ENCODE measurements around the gene TMEM176B. TPM values are rescaled to one million over a fixed set of nuclear protein-coding genes. Genes with fewer than 3 reads are reported as not detected.

The TMEM176B gene
- total RNA-seq, 2 experiments from 2014 or later: 0.09 TPM; not detected in 1

GRCh38 chr7:150806863-150807262 is 6.7 kb upstream of the TMEM176B start:
- CTCF ChIA-PET (ENCODE audit: unreplicated experiment): no interaction called here
- no peak overlapping the region for H2AFZ ChIP-seq (ENCODE audit: low read length)
- H4K20me1 ChIP-seq (ENCODE audit: insufficient read depth, low read length): no peaks in the 10 kb centered on the region
- H3K27ac ChIP-seq (ENCODE audit: low read depth, low read length, poor library complexity, severe bottlenecking): no peak overlapping the region
- no TSS peak for BruUV-seq (replicated peaks)
- no peak for DNase-seq (ENCODE audit: low spot score)
- H3K79me2 ChIP-seq (ENCODE audit: insufficient read depth, low read depth, low read length): no peaks in the 10 kb centered on the region
- no peak overlapping the region for H3K4me3 ChIP-seq (ENCODE audit: low read depth, low read length, poor library complexity, severe bottlenecking)
- no peaks in the 10 kb centered on the region for H3K4me1 ChIP-seq (ENCODE audit: insufficient read depth, low read length, poor library complexity, severe bottlenecking)
- no peak overlapping the region for H3K4me2 ChIP-seq (ENCODE audit: low read length)
- H3K9me2 ChIP-seq (ENCODE audit: insufficient read depth, low read length): no peaks in the 10 kb centered on the region
- H3K36me3 ChIP-seq (ENCODE audit: insufficient read depth, low read length): no peaks in the 10 kb centered on the region
- intact Hi-C loops (cut with micrococcal nuclease; ENCODE audit: unreplicated experiment): no loop called here
- POLR2A ChIA-PET: no interaction called here
- no peaks in the 10 kb centered on the region for H3K9me3 ChIP-seq (ENCODE audit: low read length)
- TF ChIP-seq EZH2phosphoT487 (IDR thresholded peaks at IDR 0.05; ENCODE audit: borderline replicate concordance, low read depth, low read length) (no peak), CTCF (conservative IDR thresholded peaks at IDR 0.05; ENCODE audit: low read length) (peak; percentile 34; the same call in 1 of the 2 replicates)

- no peak for DNase-seq (ENCODE audit: low spot score)
- intact Hi-C loops (cut with micrococcal nuclease; ENCODE audit: unreplicated experiment): no loop called here
- CTCF ChIA-PET (ENCODE audit: unreplicated experiment): no interaction called here
Measured at GRCh38 chr7:150806454-150806853, 6.3 kb upstream of the TMEM176B start.

GRCh38 chr7:150805864-150806263 is 5.7 kb upstream of the TMEM176B start:
- Histone ChIP-seq H3K79me2 (ENCODE audit: insufficient read depth, low read depth, low read length) (no peaks in the 10 kb centered on the region), H3K4me1 (ENCODE audit: insufficient read depth, low read length, poor library complexity, severe bottlenecking) (no peaks in the 10 kb centered on the region), H3K4me2 (ENCODE audit: low read length) (no peak overlapping the region), H2AFZ (ENCODE audit: low read length) (no peak overlapping the region), H4K20me1 (ENCODE audit: insufficient read depth, low read length) (no peaks in the 10 kb centered on the region), H3K9me2 (ENCODE audit: insufficient read depth, low read length) (no peaks in the 10 kb centered on the region), H3K9me3 (ENCODE audit: low read length) (no peaks in the 10 kb centered on the region), H3K27ac (ENCODE audit: low read depth, low read length, poor library complexity, severe bottlenecking) (no peak overlapping the region), H3K36me3 (ENCODE audit: insufficient read depth, low read length) (no peaks in the 10 kb centered on the region), H3K4me3 (ENCODE audit: low read depth, low read length, poor library complexity, severe bottlenecking) (no peak overlapping the region)
- POLR2A ChIA-PET: no interaction called here
- DNase-seq (ENCODE audit: low spot score): no peak
- CTCF ChIA-PET (ENCODE audit: unreplicated experiment): no interaction called here
- TF ChIP-seq CTCF (conservative IDR thresholded peaks at IDR 0.05; ENCODE audit: low read length): no peak
- no peak for TF ChIP-seq EZH2phosphoT487 (IDR thresholded peaks at IDR 0.05; ENCODE audit: borderline replicate concordance, low read depth, low read length)
- intact Hi-C loops (cut with micrococcal nuclease; ENCODE audit: unreplicated experiment): no loop called here
- BruUV-seq (replicated peaks): no TSS peak

More at GRCh38 chr7:150806454-150806853, 6.3 kb upstream of the TMEM176B start:
- no peaks in the 10 kb centered on the region for H4K20me1 ChIP-seq (ENCODE audit: insufficient read depth, low read length)
- H3K9me3 ChIP-seq (ENCODE audit: low read length): no peaks in the 10 kb centered on the region
- no TSS peak for BruUV-seq (replicated peaks)
- H2AFZ ChIP-seq (ENCODE audit: low read length): no peak overlapping the region
- TF ChIP-seq CTCF (conservative IDR thresholded peaks at IDR 0.05; ENCODE audit: low read length): no peak
- no peaks in the 10 kb centered on the region for H3K79me2 ChIP-seq (ENCODE audit: insufficient read depth, low read depth, low read length)
- H3K9me2 ChIP-seq (ENCODE audit: insufficient read depth, low read length): no peaks in the 10 kb centered on the region
- H3K36me3 ChIP-seq (ENCODE audit: insufficient read depth, low read length): no peaks in the 10 kb centered on the region
- H3K4me3 ChIP-seq (ENCODE audit: low read depth, low read length, poor library complexity, severe bottlenecking): no peak overlapping the region
- POLR2A ChIA-PET: no interaction called here
- no peak overlapping the region for H3K27ac ChIP-seq (ENCODE audit: low read depth, low read length, poor library complexity, severe bottlenecking)
- no peaks in the 10 kb centered on the region for H3K4me1 ChIP-seq (ENCODE audit: insufficient read depth, low read length, poor library complexity, severe bottlenecking)
- no peak overlapping the region for H3K4me2 ChIP-seq (ENCODE audit: low read length)

Measured in OCI-LY7 (cell line).